Osteocyte (in vitro differentiated cells): ENCODE data around the gene SIK3. TPM values are rescaled to one million over a fixed set of nuclear protein-coding genes. Genes with fewer than 3 reads are reported as not detected.

ENCODE experiments used
- DNase-seq: peaks from one replicate; pipeline ENCODE4 v3.0.0; 2021; ENCODE audit warnings: mixed read lengths; ENCODE audit not compliant: unreplicated experiment; ENCODE audit errors: extremely low spot score
- H3K27ac Mint-ChIP-seq: one replicate; pipeline ENCODE4 v1.8.0; 2021; ENCODE audit warnings: mild to moderate bottlenecking, mixed read lengths; ENCODE audit not compliant: unreplicated experiment
- H3K27me3 Mint-ChIP-seq: one replicate; pipeline ENCODE4 v1.8.0; 2021; ENCODE audit warnings: mixed read lengths; ENCODE audit not compliant: unreplicated experiment
- H3K36me3 Mint-ChIP-seq: one replicate; pipeline ENCODE4 v1.8.0; 2021; ENCODE audit warnings: mixed read lengths; ENCODE audit not compliant: unreplicated experiment
- H3K4me1 Mint-ChIP-seq: one replicate; pipeline ENCODE4 v1.8.0; 2021; ENCODE audit warnings: mixed read lengths; ENCODE audit not compliant: unreplicated experiment
- H3K4me3 Mint-ChIP-seq: one replicate; pipeline ENCODE4 v1.8.0; 2021; ENCODE audit warnings: mild to moderate bottlenecking, moderate library complexity, mixed read lengths; ENCODE audit not compliant: unreplicated experiment
- H3K9me3 Mint-ChIP-seq: one replicate; pipeline ENCODE4 v1.8.0; 2021; ENCODE audit warnings: mixed read lengths; ENCODE audit not compliant: unreplicated experiment
- total RNA-seq: library from RNA; stranded (reverse); gene quantifications from 2 replicates; pipeline ENCODE4 v1.2.1, GENCODE V29; 2021
- TF ChIP-seq, protein P1 (sequence below): fragments of 200-600 bp; sonication (generic); IDR thresholded peaks from 2 replicates; pipeline ENCODE4 v1.5.0; 2021; ENCODE audit warnings: antibody characterized with exemption, mild to moderate bottlenecking, moderate library complexity

SIK3 gene
- total RNA-seq, 1 donor from 2014 or later, result 29.5 TPM

DNA sequence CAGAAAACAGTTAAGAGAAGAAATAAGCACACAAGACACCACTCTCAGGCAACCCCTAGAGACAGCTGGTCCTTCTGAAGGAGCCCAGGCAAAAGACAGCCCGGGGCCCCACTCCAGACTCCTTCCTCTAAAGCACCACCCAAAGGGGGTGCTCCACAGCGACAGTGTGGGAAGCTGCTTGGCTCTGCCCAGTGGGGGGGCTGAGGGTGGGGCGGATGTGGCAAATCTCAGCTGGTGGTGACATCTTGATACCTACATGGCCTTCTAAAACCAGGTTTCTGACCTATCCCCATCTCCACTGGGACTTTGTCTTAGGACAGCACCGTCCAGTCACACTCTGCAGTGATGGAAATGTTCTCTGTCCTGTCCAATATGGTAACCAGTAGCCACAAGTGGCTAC is 250.6 kb downstream of the SIK3 start:
- Mint-ChIP-seq H3K4me3 (no peak overlapping the region), H3K27ac (no peak overlapping the region), H3K27me3 (no peaks in the 10 kb centered on the region), H3K4me1 (peaks cover 2% of the 10 kb centered on the region), H3K9me3 (no peaks in the 10 kb centered on the region), H3K36me3 (peaks cover 41% of the 10 kb centered on the region)
- TF ChIP-seq, protein P1, sequence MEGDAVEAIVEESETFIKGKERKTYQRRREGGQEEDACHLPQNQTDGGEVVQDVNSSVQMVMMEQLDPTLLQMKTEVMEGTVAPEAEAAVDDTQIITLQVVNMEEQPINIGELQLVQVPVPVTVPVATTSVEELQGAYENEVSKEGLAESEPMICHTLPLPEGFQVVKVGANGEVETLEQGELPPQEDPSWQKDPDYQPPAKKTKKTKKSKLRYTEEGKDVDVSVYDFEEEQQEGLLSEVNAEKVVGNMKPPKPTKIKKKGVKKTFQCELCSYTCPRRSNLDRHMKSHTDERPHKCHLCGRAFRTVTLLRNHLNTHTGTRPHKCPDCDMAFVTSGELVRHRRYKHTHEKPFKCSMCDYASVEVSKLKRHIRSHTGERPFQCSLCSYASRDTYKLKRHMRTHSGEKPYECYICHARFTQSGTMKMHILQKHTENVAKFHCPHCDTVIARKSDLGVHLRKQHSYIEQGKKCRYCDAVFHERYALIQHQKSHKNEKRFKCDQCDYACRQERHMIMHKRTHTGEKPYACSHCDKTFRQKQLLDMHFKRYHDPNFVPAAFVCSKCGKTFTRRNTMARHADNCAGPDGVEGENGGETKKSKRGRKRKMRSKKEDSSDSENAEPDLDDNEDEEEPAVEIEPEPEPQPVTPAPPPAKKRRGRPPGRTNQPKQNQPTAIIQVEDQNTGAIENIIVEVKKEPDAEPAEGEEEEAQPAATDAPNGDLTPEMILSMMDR, result no peak
- no peak for DNase-seq

- Mint-ChIP-seq H3K4me1 (no peaks in the 10 kb centered on the region), H3K36me3 (peaks cover 36% of the 10 kb centered on the region), H3K27ac (no peak overlapping the region), H3K9me3 (no peaks in the 10 kb centered on the region), H3K27me3 (no peaks in the 10 kb centered on the region), H3K4me3 (no peak overlapping the region)
- TF ChIP-seq, protein P1, result no peak
- DNase-seq, result no peak
Measured at GRCh38 chr11:116844722-116845121, 253.5 kb downstream of the SIK3 start.

DNA sequence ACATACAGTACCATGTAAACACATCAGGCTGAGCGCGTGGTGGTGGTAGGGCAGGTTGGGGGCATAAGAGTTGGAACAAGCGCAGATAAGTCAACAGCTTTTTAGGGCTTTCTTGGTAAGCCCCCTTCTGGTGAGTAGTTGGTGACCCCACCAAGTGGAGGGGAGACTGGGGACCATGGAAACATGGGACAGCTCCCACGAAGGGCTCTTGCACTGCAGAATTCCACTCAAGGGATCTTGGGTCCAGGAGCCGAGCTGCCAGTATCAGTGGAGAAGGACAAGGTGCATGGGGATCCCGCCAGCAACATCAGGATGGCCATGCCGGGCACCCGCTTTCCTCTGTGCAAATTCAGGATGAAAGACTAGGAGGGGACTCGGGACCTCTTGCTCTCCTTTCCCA is 254.6 kb downstream of the SIK3 start:
- Mint-ChIP-seq H3K4me1 (no peaks in the 10 kb centered on the region), H3K27ac (no peak overlapping the region)

GRCh38 chr11:116842909-116843308 is 255.3 kb downstream of the SIK3 start:
- TF ChIP-seq, protein P1, result no peak
- H3K27ac Mint-ChIP-seq, result no peak overlapping the region

More for the DNA sequence above, 254.6 kb downstream of the SIK3 start:
- TF ChIP-seq, protein P1, result no peak
- H3K27me3 Mint-ChIP-seq, result no peaks in the 10 kb centered on the region
- peaks cover 36% of the 10 kb centered on the region for H3K36me3 Mint-ChIP-seq
- no peak for DNase-seq
- H3K9me3 Mint-ChIP-seq, result no peaks in the 10 kb centered on the region
- no peak overlapping the region for H3K4me3 Mint-ChIP-seq

DNA sequence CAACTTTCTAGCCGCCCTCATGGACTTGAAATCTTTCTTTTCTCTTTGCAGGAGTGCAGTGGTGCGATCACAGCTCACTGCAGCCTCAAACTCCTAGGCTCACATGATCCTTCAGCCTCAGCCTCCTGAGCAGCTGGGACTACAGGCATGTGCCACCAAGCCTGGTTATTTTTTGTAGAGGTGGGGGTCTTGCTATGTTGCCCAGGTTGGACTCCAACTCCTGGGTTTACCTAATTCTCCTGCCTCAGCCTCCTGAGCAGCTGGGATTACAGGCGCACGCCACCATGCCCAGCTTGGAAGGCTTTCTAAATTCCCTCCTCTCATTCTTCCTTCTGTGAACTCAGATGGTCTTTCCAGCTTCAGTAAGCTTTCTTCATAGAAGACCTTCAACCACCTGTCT is 256.1 kb downstream of the SIK3 start:
- DNase-seq, result no peak
- no peaks in the 10 kb centered on the region for H3K27me3 Mint-ChIP-seq
- TF ChIP-seq, protein P1, result no peak
- H3K36me3 Mint-ChIP-seq, result peaks cover 31% of the 10 kb centered on the region
- no peak overlapping the region for H3K4me3 Mint-ChIP-seq
- no peaks in the 10 kb centered on the region for H3K9me3 Mint-ChIP-seq
- no peak overlapping the region for H3K27ac Mint-ChIP-seq
- no peaks in the 10 kb centered on the region for H3K4me1 Mint-ChIP-seq

More at GRCh38 chr11:116842909-116843308, 255.3 kb downstream of the SIK3 start:
- H3K27me3 Mint-ChIP-seq, result no peaks in the 10 kb centered on the region
- H3K9me3 Mint-ChIP-seq, result no peaks in the 10 kb centered on the region
- H3K4me1 Mint-ChIP-seq, result no peaks in the 10 kb centered on the region
- H3K36me3 Mint-ChIP-seq, result peaks cover 36% of the 10 kb centered on the region
- no peak for DNase-seq
- no peak overlapping the region for H3K4me3 Mint-ChIP-seq
